Astrocyte of the spinal cord (primary cell): Measurements from ENCODE around the gene LRRC18.

Experiments
- DNase-seq: peaks from one replicate; pipeline ENCODE4 v3.0.0; 2011; ENCODE audit warnings: low read depth, low spot score
- H3K4me3 ChIP-seq: 2 replicates; pipeline ENCODE4 v1.5.1; 2011; ENCODE audit warnings: low read depth, mild to moderate bottlenecking, low read length, moderate library complexity
- in situ Hi-C: cut with HindIII; loops from 2 replicates; pipeline ENCODE4 v1.10.0; 2017; ENCODE audit warnings: low sequenced_read_pairs
- TF ChIP-seq, protein P1 (sequence below): IDR thresholded peaks from 2 replicates; pipeline ENCODE4 v1.5.1; 2012; ENCODE audit warnings: low read depth, mild to moderate bottlenecking, low read length, inconsistent platforms

Gene LRRC18

DNA sequence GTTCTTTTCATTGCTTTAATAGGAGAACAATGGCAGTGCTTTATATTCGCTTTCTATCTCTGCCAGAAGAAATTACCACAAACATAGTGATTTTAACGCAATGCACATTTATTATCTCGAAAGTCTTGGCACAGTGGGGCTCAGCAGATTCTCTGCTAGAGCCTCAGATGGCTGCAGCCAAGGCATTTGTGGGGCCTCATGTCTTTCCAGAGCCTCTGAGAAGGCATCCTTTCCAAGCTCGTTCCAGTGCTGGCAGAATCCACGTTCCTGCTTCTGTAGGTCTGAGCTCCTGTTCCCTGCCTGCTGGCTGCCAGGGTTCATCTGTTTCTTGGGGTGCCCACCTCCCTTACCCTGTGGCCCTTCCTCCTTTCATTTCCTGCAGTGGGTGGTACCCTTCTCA lies 60.2 kb downstream of the LRRC18 start:
- TF ChIP-seq, protein P1, sequence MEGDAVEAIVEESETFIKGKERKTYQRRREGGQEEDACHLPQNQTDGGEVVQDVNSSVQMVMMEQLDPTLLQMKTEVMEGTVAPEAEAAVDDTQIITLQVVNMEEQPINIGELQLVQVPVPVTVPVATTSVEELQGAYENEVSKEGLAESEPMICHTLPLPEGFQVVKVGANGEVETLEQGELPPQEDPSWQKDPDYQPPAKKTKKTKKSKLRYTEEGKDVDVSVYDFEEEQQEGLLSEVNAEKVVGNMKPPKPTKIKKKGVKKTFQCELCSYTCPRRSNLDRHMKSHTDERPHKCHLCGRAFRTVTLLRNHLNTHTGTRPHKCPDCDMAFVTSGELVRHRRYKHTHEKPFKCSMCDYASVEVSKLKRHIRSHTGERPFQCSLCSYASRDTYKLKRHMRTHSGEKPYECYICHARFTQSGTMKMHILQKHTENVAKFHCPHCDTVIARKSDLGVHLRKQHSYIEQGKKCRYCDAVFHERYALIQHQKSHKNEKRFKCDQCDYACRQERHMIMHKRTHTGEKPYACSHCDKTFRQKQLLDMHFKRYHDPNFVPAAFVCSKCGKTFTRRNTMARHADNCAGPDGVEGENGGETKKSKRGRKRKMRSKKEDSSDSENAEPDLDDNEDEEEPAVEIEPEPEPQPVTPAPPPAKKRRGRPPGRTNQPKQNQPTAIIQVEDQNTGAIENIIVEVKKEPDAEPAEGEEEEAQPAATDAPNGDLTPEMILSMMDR, result no peak
- DNase-seq, result no peak
- in situ Hi-C loops, result no loop called here
- H3K4me3 ChIP-seq, result no peak overlapping the region

DNA sequence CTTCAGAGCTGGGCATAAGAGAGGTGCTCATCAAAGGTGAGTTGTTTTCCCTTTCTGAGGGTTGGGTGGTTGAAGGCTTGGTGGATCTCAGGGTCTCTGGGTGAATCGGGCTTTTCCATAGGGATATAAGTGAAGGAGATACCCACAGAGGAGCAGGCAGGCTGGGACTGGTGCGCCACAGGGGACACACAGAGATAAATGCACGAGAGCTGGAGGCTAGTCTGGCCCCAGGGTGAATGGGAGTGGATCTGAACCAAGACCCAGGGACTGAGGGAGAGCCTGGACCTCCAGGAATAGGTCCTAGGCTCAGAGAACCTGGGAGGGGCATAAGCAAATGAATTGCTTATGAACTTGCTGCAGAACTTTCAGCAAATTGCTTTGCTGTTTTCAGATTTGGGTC lies 61.5 kb downstream of the LRRC18 start:
- H3K4me3 ChIP-seq, result no peak overlapping the region
- TF ChIP-seq, protein P1, result no peak
- no peak for DNase-seq
- in situ Hi-C loops, result no loop called here

DNA sequence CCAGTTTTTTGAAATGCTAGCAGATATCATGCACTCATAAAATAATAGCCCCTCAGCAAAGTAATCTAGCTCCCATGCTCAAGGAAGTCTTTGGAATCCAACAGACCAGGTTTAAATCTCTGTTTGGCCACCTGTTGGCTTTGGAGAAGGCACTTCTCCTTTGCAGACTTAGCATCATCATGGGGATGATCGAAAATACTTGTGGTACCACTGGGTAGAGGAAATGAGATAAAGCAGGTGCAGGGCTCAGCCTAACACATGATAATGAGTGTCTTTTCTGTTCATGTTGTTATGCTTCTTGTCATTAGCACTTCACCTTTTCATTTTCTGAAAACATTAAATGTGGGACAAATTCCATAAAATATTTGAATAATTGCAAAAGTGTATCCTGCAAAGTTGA lies 67.4 kb downstream of the LRRC18 start:
- TF ChIP-seq, protein P1, result no peak
- in situ Hi-C loops, result no loop called here
- DNase-seq, result no peak
- no peak overlapping the region for H3K4me3 ChIP-seq
